AG20443 (cell line): ENCODE data around the gene TLDC2.
"Not testable (repeated sequence)": the region's sequence is repeated elsewhere in the genome, so short reads cannot be mapped to it uniquely, and the experiment has no call there.

Experiments
- DNase-seq: peaks from one replicate; pipeline ENCODE4 v3.0.0; 2012; ENCODE audit warnings: low spot score, mixed read lengths

TLDC2 gene

GRCh38 chr20:36875702-36876472 is at the start of gene TLDC2:
Gene TLDC2, plus strand, starts transcription at chr20:36876138. Its CDS starts 37 bp downstream, at chr20:36876175.
- DNase-seq = no peak

DNA sequence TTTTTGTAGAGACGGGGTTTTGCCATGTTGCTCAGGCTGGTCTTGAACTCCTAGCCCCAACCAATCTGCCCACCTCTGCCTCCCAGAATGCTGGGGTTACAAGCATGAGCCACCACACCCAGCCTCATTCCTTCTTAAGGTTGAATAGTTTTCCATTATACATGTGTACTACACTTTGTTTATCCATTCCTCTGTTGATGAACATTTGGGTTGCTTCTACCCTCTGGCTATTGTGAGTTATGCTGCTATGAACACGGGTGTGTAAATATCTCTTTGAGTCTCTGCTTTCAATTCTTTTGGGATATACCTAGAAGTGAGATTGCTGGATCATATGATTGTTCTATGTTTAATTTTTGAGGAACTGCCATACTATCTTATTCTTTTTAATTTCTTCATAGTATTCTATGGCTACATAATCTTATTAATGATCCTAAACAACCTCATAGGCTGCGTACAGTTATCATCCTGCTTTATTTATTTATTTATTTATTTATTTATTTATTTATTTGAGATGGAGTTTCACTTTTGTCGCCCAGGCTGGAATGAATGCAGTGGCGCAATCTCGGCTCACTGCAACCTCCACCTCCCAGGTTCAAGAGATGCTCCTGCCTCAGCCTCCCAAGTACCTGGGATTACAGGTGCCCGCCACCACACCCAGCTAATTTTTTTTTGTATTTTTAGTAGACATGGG is 49.2 kb upstream of the TLDC2 start:
- DNase-seq = no peak

DNA sequence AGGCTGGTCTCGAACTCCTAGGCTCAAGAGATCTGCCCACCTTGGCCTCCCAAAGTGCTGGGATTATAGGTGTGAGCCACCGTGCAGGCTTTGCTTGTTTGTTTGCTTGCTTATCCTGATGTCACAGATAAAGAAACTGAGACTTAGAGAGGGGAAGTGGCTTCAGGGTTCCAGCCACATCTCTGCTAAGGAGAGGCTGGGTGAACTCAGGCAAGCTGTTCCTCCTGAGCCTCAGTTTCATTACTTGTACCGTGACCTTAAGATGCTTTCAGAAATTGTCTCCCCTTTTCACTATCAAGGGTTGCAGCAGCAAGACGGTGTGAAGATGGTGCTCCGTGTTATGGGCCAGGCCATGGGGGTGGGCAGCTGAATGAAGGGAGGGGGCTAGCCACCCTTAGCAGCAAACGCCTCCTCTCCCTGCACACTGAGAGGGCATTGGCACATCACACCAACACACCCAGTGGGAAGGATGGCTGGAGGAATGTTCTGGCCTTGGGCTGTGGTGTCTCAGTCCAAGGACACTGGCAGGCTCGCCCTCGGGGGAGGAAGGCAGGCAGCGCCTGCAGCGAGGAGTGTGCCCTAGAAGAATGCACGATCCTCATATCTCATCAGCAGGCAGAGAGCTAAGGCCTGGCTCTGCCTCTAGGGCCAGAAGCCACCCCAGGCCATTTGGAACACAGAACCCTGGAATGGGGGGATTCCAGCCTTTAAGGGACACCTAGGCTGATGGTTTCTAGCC is 48.2 kb upstream of the TLDC2 start:
- DNase-seq = no peak

DNA sequence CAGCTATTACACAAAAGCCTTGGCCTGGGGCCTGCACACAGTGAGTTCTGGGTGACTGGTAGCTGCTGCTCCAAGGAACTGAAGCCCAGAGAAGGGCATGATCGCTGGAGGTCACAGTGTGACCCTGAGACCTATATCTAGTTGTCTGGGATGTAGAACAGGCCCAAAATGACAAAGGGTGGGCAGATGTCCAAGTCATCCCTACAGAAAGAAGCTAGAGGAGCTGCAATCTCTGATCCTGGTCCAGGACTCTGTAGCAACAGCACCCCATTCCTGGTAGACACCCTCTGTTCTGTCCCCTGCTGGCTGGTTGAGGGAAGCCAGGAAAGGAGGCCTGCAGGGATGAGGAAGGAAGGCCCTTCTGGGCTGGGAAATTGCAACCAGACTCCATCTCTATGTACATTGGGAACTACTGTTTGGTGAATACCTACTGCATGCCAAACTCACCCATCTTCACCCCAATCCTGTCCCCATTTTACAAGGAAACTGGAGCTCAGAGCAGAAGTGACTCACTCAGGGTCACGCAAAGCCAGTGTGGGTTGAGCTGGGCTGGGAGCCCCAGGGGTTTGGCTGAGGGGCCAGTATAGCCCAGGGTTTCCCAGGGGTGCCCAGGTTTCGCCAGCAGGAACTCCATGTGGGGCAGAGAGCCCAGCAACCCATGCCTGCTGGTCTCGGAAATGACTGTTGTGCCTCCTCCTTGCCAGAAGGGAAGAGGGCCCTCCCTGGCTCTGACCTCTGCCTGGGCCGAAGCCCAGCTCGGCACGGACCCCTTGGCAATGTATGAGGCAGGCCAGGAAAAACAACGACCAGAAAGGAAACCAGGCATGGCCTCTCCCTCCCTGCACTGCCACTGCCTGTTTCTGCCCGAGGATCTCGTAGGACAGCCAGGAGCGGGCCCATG is 44.9 kb upstream of the TLDC2 start:
- peak; percentile 66 for DNase-seq

GRCh38 chr20:36832791-36833190 is 43.1 kb upstream of the TLDC2 start:
- DNase-seq = no peak

GRCh38 chr20:36833275-36834020 is 42.5 kb upstream of the TLDC2 start:
- DNase-seq = no peak

GRCh38 chr20:36835025-36835424 is 40.9 kb upstream of the TLDC2 start:
- DNase-seq = no peak

GRCh38 chr20:36835453-36836198 is 40.3 kb upstream of the TLDC2 start:
- peak; percentile 98 for DNase-seq

DNA sequence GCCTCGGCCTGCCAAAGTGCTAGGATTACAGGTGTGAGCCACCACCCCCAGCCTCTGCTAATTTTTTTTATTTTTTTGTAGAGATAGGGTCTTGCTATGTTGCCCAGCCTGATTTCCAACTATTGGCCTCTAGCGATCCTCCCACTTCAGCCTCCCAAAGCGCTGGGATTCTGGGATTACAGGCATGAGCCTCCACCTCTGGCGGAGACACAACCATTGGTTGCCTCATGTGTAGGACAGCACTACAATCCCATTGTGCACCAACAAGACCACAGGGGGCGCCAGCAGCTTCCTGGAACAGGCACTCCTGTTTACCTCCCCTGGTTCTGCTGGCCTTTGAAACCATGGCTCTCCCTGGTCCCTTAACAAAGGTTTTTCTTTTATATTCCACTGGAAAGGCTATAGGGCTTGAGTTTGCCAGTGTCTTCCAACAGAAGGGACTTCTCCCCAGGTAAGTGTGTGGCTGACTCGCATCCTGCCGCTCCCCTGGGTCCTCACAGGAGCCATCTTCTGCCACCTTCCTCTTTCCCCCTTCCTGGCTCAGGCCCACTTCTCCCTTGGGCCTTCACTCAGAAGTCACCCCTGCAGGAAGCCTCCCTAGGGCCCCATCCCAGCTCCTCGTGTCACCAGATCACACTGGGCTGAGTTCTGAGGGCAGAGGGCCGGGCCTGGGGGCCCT is 39.2 kb upstream of the TLDC2 start:
- no peak for DNase-seq

DNA sequence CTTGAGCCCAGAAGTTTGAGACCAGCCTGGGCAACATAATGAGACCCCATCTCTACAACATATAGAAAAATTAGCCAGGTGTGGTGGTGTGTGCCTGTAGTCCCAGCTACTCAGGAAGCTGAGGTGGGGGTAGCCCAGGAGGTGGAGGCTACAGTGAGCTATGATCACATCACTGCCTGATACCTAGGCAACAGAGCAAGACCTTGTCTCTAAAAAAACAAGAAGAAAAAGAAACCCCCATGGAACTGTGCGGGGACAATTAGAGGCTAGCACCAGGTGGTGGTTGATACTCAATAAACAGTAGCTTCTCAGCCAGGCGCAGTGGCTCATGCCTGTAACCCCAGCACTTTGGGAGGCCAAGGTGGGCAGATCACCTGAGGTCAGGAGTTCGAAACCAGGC is 37.6 kb upstream of the TLDC2 start:
- DNase-seq = not testable (repeated sequence)

- DNase-seq = no peak
Observed at GRCh38 chr20:36839150-36839549, 36.8 kb upstream of the TLDC2 start.

DNA sequence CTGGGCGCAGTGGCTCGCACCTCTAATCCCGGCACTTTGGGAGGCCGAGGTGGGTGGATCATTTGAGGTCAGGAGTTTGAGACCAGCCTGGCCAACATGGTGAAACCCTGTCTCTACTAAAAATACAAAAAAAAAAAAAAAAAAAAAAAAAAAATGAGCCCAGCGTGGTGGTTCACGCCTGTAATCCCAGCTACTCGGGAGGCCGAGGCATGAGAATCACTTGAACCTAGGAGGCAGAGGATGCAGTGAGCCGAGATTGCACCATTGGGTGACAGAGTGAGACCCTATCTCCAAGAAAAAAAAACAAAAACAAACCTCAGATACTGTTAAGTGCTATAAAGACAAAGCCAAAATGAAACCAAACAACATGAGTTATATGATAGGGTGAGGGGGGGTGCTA is 34.9 kb upstream of the TLDC2 start:
- not testable (repeated sequence) for DNase-seq

GRCh38 chr20:36845288-36845971 is 30.5 kb upstream of the TLDC2 start:
- no peak for DNase-seq

DNA sequence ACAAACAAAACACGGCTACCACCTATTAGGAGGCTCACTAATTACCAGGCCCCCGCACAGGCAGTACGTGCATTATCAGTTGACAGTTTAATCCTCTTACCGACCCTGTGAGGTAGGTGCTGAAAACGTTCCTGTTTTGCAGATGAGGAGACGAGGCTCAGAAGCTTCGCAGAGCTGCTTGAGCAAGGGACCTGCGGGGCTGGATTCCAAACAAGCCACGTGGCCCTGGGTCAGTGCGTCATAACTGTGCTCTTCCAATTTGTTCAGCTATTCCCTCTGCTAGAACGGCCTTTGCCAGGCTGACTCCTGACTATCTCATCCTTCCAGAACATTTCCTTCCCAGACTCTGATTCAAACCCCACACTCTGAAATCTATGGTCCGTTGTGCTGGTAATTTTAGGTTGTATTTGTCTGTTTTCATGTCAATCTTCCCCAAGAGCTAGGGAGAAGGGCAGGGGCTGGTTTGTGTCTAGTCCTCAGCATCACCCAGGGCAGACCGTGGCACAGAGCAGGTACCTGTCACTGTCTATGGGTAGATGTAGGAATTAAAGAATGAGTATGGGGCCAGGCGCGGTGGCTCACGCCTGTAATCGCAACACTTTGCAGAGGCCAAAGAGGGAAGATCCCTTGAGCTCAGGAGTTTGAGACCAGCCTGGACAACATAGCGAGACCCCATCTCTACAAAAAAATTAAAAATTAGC is 28.8 kb upstream of the TLDC2 start:
- peak; percentile 85 for DNase-seq

GRCh38 chr20:36847710-36848040 is 28.3 kb upstream of the TLDC2 start:
- no peak for DNase-seq

DNA sequence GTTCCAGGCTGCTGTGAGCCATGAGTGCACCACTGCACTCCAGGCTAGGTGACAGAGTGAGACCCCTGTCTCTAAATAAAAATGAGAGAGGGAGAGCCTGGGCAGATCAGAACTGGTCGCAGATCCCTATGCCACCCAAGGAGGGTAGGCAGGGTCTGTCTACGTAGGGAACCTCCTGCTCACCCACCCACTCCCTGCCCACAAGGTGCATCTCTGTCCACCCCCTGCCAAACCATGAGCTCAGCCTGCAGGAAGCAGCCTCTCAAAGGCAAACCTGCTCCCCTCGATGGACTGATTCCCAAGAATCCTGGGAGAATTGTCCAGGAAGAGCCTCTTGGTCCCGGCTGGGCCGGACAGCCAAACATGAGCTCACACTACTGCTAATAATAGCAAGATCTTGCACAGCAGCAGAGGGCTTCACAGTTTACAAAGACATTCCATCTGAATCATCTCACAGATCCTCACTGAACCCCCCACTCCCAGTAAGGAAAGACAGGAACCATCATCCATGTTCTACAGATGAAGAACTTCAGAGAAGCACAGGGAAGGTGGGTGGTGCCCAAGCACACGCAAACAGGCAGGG is 27.8 kb upstream of the TLDC2 start:
- peak; percentile 86 for DNase-seq

- no peak for DNase-seq
Observed at GRCh38 chr20:36848677-36849076, 27.3 kb upstream of the TLDC2 start.

GRCh38 chr20:36849333-36850065 is 26.4 kb upstream of the TLDC2 start:
- DNase-seq = no peak
